Measurements from ENCODE around the gene CNGB1. TPM values are rescaled to one million over a fixed set of nuclear protein-coding genes. Genes with fewer than 3 reads are reported as not detected.

CNGB1 gene
- total RNA-seq, result not detected

DNA sequence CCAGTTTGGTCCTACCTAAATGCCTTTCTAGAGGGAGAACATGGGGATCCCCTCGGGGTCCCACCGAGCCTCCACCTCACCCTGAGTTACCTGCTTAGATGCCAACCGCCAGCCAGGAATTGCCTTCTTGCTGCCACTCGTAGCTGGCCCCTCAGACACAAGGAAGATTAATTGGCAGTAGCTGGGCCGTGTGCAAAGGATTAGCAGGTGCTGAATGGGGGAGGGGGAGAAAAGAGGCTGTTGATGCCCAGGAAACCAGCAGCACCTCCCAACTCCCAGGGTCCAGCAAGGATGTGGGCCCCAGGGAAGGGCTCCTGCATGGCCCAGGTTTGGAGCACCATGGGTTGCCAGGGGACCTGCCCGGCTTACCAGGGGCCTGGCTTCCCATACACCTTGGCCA is at the start of gene CNGB1:
Gene CNGB1 (minus strand): TSS at position 159 of the 400 bp plus-strand sequence. CDS start 3,842 bp downstream, outside the sequence.
- TF ChIP-seq, protein P1, sequence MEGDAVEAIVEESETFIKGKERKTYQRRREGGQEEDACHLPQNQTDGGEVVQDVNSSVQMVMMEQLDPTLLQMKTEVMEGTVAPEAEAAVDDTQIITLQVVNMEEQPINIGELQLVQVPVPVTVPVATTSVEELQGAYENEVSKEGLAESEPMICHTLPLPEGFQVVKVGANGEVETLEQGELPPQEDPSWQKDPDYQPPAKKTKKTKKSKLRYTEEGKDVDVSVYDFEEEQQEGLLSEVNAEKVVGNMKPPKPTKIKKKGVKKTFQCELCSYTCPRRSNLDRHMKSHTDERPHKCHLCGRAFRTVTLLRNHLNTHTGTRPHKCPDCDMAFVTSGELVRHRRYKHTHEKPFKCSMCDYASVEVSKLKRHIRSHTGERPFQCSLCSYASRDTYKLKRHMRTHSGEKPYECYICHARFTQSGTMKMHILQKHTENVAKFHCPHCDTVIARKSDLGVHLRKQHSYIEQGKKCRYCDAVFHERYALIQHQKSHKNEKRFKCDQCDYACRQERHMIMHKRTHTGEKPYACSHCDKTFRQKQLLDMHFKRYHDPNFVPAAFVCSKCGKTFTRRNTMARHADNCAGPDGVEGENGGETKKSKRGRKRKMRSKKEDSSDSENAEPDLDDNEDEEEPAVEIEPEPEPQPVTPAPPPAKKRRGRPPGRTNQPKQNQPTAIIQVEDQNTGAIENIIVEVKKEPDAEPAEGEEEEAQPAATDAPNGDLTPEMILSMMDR (IDR thresholded peaks at IDR 0.05; ENCODE audit: low read depth), result no peak

DNA sequence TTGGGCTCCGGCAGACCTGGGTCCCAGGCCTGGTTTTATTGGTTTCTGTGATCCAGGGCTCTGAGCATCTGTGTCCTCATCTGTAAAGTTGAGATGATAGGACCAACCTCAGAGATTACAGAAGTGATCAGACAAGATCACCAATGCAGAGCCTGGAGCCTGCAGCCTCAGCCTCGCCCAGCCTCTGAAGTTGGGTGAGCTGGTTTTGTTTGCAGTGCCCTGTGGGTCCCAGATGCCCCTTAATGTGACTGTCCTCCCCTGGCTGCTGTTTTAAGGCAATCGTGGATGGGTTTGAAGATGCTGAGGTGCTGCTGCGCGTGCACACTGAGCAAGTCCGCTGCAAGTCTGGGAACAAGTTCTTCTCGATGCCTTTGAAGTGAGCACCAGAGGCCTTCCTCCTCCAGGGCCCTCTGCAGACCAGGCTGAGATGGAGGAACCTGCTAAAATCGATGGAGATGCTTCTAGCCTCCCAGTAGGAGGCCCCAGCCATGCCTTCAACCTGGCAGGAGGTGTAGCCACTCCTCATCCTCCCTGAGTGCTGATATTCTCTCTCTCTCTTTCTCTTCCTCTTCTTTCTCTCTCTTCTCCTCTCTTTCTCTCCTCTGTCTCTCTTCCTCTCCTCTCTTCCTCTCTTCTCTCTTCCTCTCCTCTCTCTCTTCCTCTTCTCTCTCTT is 49.1 kb upstream of the CNGB1 start:
- TF ChIP-seq, protein P1 (IDR thresholded peaks at IDR 0.05; ENCODE audit: low read depth), result no peak

DNA sequence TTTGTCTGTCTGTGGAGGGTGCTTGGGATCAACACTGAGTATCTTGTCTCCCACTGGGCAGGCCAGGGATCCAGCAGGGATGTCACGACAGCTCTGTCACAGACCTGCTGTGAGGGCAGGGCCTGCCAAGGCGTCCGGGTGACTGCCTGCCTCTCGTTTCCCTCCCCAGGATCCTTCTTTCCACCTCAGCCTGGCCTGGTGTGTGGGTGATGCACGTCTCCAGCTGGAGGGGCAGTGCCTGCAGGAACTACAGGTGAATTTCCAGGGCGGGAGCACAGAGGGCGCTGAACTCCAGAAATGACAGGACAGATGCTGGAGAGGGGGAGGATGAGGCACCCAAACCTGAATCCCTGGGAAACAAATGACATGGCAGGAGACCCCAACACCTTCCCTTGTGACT is 47.9 kb upstream of the CNGB1 start:
- TF ChIP-seq, protein P1 (IDR thresholded peaks at IDR 0.05; ENCODE audit: low read depth), result no peak

DNA sequence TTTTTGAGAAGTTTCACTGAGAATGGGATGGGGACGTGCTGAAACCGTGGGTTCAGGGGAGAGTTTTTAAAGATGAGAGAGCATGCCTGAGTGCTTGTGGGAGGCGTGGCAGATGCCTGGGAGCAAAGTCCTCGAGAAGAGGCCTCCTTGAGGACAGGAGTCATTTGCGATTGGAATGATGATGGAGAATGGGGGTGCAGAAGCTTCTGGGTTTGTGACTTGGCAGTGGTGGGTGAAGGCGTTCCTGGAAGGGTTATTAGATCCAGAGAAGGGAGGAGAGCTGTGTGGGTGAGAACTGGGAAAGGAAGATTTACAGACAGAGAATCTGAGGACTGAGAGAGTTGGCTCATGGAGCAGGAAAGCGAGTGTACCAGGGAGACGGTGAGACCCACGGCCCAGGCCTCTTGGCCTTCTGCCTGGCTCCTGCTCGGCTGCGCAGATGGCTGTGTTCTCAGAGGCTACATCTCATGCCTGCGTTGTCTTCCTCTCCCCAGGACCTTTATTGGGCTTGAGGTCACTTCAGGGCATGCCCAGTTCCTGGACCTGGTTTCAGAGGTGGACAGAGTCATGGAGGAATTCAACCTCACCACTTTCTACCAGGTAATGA is 46.0 kb upstream of the CNGB1 start:
- TF ChIP-seq, protein P1 (IDR thresholded peaks at IDR 0.05; ENCODE audit: low read depth), result no peak

DNA sequence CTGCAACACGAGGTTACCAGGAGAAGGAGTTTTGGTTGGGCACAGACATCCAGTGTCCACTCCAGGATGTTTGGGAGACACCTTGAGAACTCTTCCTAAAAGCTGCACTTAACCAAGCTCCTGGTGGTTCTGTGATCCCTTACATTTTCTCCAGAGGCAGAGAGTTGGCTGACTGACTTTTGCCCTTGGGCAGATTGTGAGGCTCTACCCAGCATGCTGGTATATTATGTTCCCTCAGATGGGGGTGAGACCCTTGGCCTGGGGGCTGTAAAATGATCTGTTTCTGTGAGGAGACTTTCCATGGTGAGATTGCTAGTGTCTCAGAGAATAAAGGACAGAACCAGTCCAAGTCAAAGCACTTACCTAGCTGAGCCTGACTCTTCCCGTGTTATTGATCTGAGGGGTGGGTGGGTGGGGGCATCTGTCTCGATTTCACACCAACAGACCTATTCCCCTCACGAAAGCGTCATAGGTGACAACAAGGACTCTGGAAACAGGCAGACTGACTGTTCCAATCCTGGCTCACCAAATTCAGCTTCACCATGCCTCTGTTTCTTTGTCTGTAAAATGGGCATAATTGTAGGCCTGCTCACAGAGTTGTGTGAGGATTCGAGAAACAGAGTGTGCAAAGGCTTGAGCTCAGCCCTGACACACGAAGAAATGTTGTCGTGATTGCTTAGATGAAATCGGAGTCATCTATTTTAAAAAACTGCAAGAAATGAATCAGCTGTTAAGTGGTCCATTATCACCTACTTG is 42.5 kb upstream of the CNGB1 start:
- TF ChIP-seq, protein P1 (IDR thresholded peaks at IDR 0.05; ENCODE audit: low read depth), result no peak

DNA sequence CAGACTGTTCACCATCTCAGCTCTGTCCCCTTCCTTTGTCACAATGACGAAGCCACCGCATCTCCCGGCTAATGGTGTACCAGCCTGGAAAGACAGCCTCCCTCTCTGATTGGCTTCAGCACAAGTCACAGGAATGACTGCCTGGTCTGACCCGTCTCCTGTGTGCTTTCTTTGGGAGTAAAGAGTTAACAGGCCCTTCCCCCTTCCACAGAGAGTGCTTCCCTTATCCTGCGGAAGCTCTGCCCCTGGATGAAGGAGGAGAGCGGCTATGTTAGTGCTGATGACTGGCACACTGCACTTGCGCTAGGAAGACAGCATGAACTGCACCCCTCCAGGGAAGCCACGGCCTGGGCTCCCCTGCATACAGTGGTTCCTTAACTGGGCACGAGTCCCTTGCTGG is 41.6 kb upstream of the CNGB1 start:
- TF ChIP-seq, protein P1 (IDR thresholded peaks at IDR 0.05; ENCODE audit: low read depth), result no peak

DNA sequence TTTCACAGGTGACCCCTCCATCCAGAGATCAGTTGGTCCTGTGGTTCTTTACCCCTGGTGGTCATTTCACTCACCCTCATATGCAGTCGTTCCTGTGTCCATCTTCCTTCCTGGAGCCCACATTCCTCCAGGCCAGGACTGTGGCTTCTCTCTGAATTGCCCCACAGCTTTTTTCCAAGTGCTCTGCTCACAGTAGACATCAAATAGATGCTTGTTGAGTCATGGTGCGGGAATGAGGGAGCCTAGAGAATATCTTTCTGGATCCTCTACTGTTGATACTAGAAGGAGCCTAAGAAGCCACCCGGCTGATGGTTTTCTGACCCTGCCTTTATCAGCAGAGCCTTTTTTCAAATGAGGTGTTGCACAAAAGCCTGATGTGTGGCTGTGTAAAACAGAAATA is 40.7 kb upstream of the CNGB1 start:
- TF ChIP-seq, protein P1 (IDR thresholded peaks at IDR 0.05; ENCODE audit: low read depth), result no peak
